GM19328 (cell line): ENCODE results near the gene RCVRN.

Experiments
- ATAC-seq: cut with Tn5 transposase; IDR thresholded peaks from one replicate; pipeline ENCODE4 v1.9.1; 2021; ENCODE audit warnings: mild to moderate bottlenecking, moderate library complexity; ENCODE audit not compliant: unreplicated experiment

Gene RCVRN

DNA sequence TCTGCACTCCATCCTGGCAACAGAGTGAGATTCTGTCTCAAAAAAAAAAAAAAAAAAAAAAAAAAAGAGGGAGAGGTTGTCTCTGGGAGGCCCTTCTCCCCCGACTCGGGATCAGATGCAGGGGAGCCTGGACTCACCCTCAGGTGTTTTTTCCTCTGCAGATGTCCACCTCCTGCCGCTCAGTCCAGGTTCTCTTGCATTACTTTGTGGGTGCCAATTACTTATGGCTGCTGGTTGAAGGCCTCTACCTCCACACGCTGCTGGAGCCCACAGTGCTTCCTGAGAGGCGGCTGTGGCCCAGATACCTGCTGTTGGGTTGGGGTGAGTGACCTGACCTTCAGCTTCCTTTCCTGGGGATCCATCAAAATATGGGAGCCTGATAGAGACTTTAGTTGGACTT lies 45.3 kb downstream of the RCVRN start:
- ATAC-seq: no peak

DNA sequence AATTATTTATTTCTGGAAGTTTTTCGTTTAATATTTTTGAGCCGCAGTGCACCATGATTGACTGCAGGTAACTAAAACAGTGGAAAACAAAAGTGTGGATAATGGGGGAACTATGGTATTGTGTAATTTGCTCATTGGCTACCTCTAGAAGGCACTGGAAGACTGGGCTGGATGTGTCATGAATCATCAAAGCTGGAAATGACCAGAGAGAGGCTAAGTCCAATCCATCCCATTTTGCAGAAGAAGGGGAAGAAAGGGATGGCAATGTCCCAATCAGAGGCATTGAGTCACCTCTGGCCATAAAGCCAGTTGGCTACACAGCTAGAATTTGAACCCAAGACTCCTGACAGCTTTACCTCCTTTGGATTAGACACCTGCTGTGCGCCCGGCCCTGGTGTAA lies 50.0 kb downstream of the RCVRN start:
- no peak for ATAC-seq

DNA sequence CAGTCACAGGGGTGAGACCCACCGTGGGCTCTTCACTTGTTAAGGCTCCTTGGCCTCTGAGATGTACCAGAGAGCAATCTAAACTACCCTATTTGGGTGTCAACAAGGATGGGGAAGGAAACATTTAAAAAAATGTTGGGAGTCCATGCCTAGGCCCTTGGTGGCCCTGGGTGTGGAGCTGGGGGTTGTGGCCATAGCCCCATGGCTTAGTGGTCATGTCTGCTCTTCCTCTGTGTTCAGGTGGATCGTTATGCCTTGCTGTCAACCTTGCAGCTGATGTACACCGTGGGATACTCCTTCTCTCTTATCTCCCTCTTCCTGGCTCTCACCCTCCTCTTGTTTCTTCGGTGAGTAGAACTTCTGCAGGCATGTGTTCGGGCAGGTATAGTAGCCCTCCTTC lies 50.8 kb downstream of the RCVRN start:
- no peak for ATAC-seq

DNA sequence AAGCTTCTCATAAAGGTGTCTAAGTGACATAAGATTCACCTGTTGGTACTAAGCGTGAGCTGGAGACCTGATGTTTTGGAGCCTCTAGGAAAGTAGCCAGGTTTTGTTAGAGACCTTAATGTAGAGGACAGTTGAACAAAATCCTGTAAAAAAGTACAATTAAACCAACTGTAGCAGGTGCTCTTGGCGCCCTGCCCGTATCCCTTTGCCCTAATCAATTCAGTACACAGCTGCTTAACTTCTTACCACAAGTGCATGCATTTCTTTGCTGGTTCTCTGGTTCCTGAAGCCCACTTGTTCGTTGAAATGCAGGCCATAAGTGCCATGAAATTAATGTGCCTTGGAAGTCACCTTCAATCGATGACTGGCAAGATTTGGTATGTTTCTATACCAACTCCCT lies 54.9 kb downstream of the RCVRN start:
- ATAC-seq: no peak
